Esophagus muscularis mucosa (tissue), 4 donors: Measurements from ENCODE around the gene TBC1D8. TPM values are rescaled to one million over a fixed set of nuclear protein-coding genes. Genes with fewer than 3 reads are reported as not detected.
"Not testable (repeated sequence)": the region's sequence is repeated elsewhere in the genome, so short reads cannot be mapped to it uniquely, and the experiment has no call there.

Experiments
- DNase-seq: peaks from one replicate; pipeline ENCODE4 v3.0.0-alpha.2; 2017; ENCODE audit errors: extremely low spot score
- H3K27ac ChIP-seq, 4 donors: fragments of 200-600 bp; sonication (generic); replicated peaks in 1 of 4; 1 replicate in 3 of 4; 2 replicates in 1 of 4; pipeline ENCODE4 v1.5.1; 2016 to 2019; ENCODE audit warnings: mild to moderate bottlenecking in 1 of 4
- H3K27me3 ChIP-seq, 4 donors: fragments of 200-600 bp; sonication (generic); one replicate each; pipeline versions ENCODE4 v1.5.1 to v1.6.0; 2016 to 2019
- H3K36me3 ChIP-seq, 4 donors: fragments of 200-600 bp; sonication (generic); one replicate each; pipeline ENCODE4 v1.5.1; 2016 to 2019
- H3K4me1 ChIP-seq, 4 donors: fragments of 200-600 bp; sonication (generic); one replicate each; pipeline ENCODE4 v1.5.1; 2016 to 2019
- H3K4me3 ChIP-seq, 4 donors: fragments of 200-600 bp; sonication (generic); 1 replicate in 2 of 4; 2 replicates in 2 of 4; pipeline ENCODE4 v1.5.1; 2016 to 2019; ENCODE audit warnings: mild to moderate bottlenecking in 4 of 4, moderate library complexity in 1 of 4
- H3K9me3 ChIP-seq, 4 donors: fragments of 200-600 bp; sonication (generic); 1 replicate in 3 of 4; 2 replicates in 1 of 4; pipeline ENCODE4 v1.5.1; 2016 to 2019
- EP300 ChIP-seq: sonication (generic); formaldehyde crosslinking; IDR thresholded peaks from one replicate; pipeline ENCODE4 v1.6.1; 2017; ENCODE audit warnings: antibody characterized with exemption
- POLR2A ChIP-seq: fragments of 450-650 bp; IDR thresholded peaks from one replicate; pipeline ENCODE4 v1.6.1; 2017; ENCODE audit warnings: antibody characterized with exemption, moderate library complexity, mild to moderate bottlenecking, low read depth
- POLR2AphosphoS5 ChIP-seq, 2 donors: sonication (generic); formaldehyde crosslinking; IDR thresholded peaks; one replicate each; pipeline ENCODE4 v1.6.1; 2017; ENCODE audit warnings: antibody characterized with exemption in 2 of 2
- WGBS: methylation state at CpG from one replicate; pipeline ENCODE4 v1.1.5; 2018; 5-methylcytosine and 5-hydroxymethylcytosine counted together
- intact Hi-C: fragments of 100-400 bp; cut with DNase I; formaldehyde crosslinking; loops from one replicate; pipeline ENCODE4 v1.15.1; 2023
- total RNA-seq, 4 donors: library from RNA; depleted of rRNA; stranded (reverse); fragments of >200 nt; gene quantifications; one replicate each; pipeline versions ENCODE4 v1.1.0 to v1.2.1, GENCODE V29; 2016
- TF ChIP-seq, protein P1 (sequence below), 3 experiments: fragments of 200-600 bp in 2 of 3; fragments of 450-650 bp in 1 of 3; sonication (generic) in 2 of 3; IDR thresholded peaks; one replicate each; pipeline ENCODE4 v1.5.1; 2017 to 2019; ENCODE audit warnings: antibody characterized with exemption in 3 of 3, mild to moderate bottlenecking in 2 of 3, moderate library complexity in 1 of 3

The TBC1D8 gene
- total RNA-seq, 4 donors from 2014 or later, result 16.7 to 23.4 (median 20.4) TPM

DNA sequence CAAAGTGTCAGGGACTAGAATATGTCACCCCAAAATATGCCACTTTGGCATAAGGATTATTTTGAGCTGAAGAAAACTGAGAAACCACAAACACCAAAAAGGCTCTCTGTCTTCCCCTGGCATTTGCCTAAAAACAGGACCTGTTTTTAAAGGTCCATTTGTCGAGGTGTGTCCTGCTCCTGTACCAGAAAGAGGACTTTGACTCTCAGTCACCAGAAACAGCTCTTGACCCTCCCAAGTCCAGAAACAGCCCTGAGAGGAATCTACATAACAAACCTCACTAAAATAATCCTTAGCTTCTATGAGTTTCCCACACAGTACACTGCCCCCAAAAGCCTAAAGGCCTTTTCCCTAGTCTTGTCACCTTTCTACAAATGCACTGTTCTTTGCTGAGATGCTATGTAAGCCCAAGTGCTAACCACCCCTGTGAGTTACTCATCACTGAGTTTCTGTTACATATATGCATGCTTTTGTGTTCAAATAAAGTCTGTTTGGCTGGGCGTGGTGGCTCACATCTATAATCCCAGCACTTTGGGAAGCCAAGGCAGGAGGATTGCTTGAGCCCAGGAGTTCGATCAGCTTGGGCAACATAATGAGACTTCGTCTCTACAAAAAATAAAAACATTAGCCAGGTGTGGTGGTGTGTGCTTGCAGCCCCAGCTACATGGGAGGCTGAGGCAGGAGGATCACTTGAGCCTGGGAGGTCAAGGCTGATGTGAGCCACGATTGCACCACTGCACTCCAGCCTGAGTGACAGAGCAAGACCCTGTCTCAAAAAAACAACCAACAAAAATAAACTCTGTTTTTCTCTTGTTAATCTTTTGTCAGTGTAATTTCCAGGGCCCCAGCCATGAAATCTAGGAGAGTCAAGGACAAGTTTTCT, 93.9 kb downstream of the TBC1D8 start:
- H3K36me3 ChIP-seq, result peaks cover 0 to 47% (median 27%) of the 10 kb centered on the region in 4 donors
- no peaks in the 10 kb centered on the region for H3K27me3 ChIP-seq
- H3K4me3 ChIP-seq, result no peak overlapping the region
- TF ChIP-seq POLR2AphosphoS5 (IDR thresholded peaks at IDR 0.05) (no peak), EP300 (no peak), POLR2A (no peak)
- TF ChIP-seq, protein P1, sequence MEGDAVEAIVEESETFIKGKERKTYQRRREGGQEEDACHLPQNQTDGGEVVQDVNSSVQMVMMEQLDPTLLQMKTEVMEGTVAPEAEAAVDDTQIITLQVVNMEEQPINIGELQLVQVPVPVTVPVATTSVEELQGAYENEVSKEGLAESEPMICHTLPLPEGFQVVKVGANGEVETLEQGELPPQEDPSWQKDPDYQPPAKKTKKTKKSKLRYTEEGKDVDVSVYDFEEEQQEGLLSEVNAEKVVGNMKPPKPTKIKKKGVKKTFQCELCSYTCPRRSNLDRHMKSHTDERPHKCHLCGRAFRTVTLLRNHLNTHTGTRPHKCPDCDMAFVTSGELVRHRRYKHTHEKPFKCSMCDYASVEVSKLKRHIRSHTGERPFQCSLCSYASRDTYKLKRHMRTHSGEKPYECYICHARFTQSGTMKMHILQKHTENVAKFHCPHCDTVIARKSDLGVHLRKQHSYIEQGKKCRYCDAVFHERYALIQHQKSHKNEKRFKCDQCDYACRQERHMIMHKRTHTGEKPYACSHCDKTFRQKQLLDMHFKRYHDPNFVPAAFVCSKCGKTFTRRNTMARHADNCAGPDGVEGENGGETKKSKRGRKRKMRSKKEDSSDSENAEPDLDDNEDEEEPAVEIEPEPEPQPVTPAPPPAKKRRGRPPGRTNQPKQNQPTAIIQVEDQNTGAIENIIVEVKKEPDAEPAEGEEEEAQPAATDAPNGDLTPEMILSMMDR (IDR thresholded peaks at IDR 0.05), result no peak
- 97% methylated on average over 5 of the region's 5 CpGs for WGBS
- DNase-seq, result no peak
- H3K9me3 ChIP-seq, result no peaks in the 10 kb centered on the region
- intact Hi-C loops, result no loop called here
- no peak overlapping the region for H3K27ac ChIP-seq
- peaks cover 0 to 21% (median 10%) of the 10 kb centered on the region in 4 donors for H3K4me1 ChIP-seq

GRCh38 chr2:101053117-101053516, 98.1 kb downstream of the TBC1D8 start:
- peaks cover 5 to 70% (median 42%) of the 10 kb centered on the region in 4 donors for H3K36me3 ChIP-seq
- TF ChIP-seq EP300 (no peak), POLR2A (no peak), POLR2AphosphoS5 (IDR thresholded peaks at IDR 0.05) (no peak)
- TF ChIP-seq, protein P1 (IDR thresholded peaks at IDR 0.05), result no peak
- peaks cover 0 to 2% (median 1%) of the 10 kb centered on the region in 4 donors for H3K4me1 ChIP-seq
- no peaks in the 10 kb centered on the region for H3K9me3 ChIP-seq
- H3K27ac ChIP-seq, result no peak overlapping the region
- H3K27me3 ChIP-seq, result no peaks in the 10 kb centered on the region
- 89% methylated on average over 3 of the region's 3 CpGs for WGBS
- H3K4me3 ChIP-seq, result no peak overlapping the region
- no peak for DNase-seq
- intact Hi-C loops, result no loop called here

- intact Hi-C loops, result no loop called here
- no peaks in the 10 kb centered on the region for H3K9me3 ChIP-seq
- no peak overlapping the region for H3K4me3 ChIP-seq
- WGBS, result 87% methylated on average over 5 of the region's 5 CpGs
- H3K36me3 ChIP-seq, result peaks cover 5 to 61% (median 34%) of the 10 kb centered on the region in 4 donors
- no peak for DNase-seq
- H3K27ac ChIP-seq, result no peak overlapping the region
- H3K4me1 ChIP-seq, result peaks cover 7 to 11% (median 8%) of the 10 kb centered on the region in 4 donors
- no peak for TF ChIP-seq POLR2AphosphoS5 (IDR thresholded peaks at IDR 0.05)
- TF ChIP-seq POLR2A, result no peak
- no peak for TF ChIP-seq EP300
- TF ChIP-seq, protein P1 (IDR thresholded peaks at IDR 0.05), result no peak
- no peaks in the 10 kb centered on the region for H3K27me3 ChIP-seq
These were observed 99.0 kb downstream of the TBC1D8 start for GRCh38 chr2:101052147-101052546.

DNA sequence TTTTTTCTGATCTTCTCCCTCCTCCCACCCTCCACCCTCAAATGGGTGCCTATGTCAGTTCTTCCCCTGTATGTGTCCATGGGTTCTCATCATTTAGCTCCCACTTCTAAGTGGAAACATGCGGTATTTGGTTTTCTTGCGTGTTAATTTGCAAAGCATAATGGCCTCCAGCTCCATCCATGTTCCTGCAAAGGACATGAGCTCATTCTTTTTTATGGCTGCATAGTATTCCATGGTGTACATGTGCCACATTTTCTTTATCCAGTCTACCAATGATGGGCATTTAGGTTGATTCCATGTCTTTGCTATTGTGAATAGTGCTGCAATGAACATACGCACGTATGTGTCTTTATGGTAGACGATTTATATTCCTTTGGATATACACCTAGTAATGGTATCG, 100.3 kb downstream of the TBC1D8 start:
- intact Hi-C loops, result not testable (repeated sequence)
- H3K36me3 ChIP-seq, result peaks cover 5 to 52% (median 32%) of the 10 kb centered on the region in 4 donors

DNA sequence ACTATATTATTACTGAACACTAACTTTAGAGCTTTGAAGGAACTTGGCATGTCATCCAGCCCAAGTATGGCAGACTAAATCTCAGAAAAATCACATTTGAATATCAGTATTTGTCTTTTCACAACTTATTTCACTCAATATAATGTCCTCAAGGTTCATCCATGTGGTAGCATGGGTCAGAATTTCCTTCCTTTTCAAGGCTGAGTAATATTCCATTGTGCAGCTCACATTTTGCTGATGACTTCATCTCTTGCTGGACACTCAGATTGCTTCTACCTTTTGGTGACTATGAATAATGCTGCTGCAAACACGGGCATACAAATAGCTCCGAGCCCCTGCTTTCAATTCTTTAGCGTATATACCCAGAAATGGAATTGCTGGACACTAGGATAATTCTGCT, 102.4 kb downstream of the TBC1D8 start:
- TF ChIP-seq, protein P1 (IDR thresholded peaks at IDR 0.05), result no peak
- no peak for TF ChIP-seq POLR2A
- no peak for TF ChIP-seq POLR2AphosphoS5 (IDR thresholded peaks at IDR 0.05)
- no peak for TF ChIP-seq EP300
- intact Hi-C loops, result loop anchor here (10.0 kb wide), 1 partner anchor 56 kb away; no protein-coding TSS in a partner anchor
- no peak for DNase-seq
- 93% methylated on average over 3 of the region's 3 CpGs for WGBS
- Histone ChIP-seq H3K27me3 (no peaks in the 10 kb centered on the region), H3K36me3 (peaks cover 5 to 45% (median 27%) of the 10 kb centered on the region in 4 donors), H3K4me1 (peaks cover 9 to 14% (median 11%) of the 10 kb centered on the region in 4 donors), H3K27ac (no peak overlapping the region), H3K4me3 (no peak overlapping the region), H3K9me3 (no peaks in the 10 kb centered on the region)

More for the DNA sequence above, 100.3 kb downstream of the TBC1D8 start:
- H3K4me3 ChIP-seq, H3K9me3 ChIP-seq, DNase-seq, H3K27ac ChIP-seq, H3K27me3 ChIP-seq: not testable (repeated sequence)
- peaks cover 9 to 14% (median 11%) of the 10 kb centered on the region in 4 donors for H3K4me1 ChIP-seq
- WGBS, result over 99% methylated on average over 6 of the region's 6 CpGs
